Nephron progenitor cell (in vitro differentiated cells): ENCODE data around the gene ERO1A.

Experiments
- DNase-seq: peaks from one replicate; pipeline ENCODE4 v3.0.0; 2021
- H3K27ac Mint-ChIP-seq: 2 replicates; pipeline ENCODE4 v1.8.0; 2021; ENCODE audit warnings: mild to moderate bottlenecking, moderate library complexity, mixed read lengths
- H3K27me3 Mint-ChIP-seq: 2 replicates; pipeline ENCODE4 v1.8.0; 2021; ENCODE audit warnings: mild to moderate bottlenecking, low read depth, mixed read lengths; ENCODE audit not compliant: poor library complexity
- H3K36me3 Mint-ChIP-seq: 2 replicates; pipeline ENCODE4 v1.8.0; 2021; ENCODE audit warnings: low read depth, mixed read lengths
- H3K4me1 Mint-ChIP-seq: 2 replicates; pipeline ENCODE4 v1.8.0; 2021; ENCODE audit warnings: mixed read lengths
- H3K4me3 Mint-ChIP-seq: 2 replicates; pipeline ENCODE4 v1.8.0; 2021; ENCODE audit warnings: mild to moderate bottlenecking, moderate library complexity, mixed read lengths
- H3K9me3 Mint-ChIP-seq: 2 replicates; pipeline ENCODE4 v1.8.0; 2021; ENCODE audit warnings: mild to moderate bottlenecking, moderate library complexity, mixed read lengths
- CTCF ChIP-seq: fragments of 200-600 bp; sonication (generic); IDR thresholded peaks from 2 replicates; pipeline ENCODE4 v1.5.0; 2021; ENCODE audit warnings: antibody characterized with exemption

The ERO1A gene

DNA sequence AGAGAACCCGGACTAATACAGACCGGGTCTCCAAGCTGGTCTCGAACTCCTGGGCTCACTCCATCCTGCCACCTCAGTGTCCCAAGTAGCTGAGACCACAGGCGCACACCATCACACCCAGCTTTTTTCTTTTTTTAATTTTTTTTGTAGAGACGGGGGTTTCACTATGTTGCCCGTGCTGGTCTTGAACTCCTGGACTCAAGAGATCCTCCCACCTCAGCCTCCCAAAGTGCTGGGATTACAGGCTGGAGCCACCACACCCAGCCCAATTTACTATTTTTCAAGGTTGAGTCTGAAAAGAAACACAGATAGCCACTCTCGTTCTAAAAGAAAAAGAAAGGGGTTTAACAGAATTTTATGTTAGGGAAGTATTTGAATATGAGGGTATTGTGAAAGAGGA lies 1.8 kb downstream of the ERO1A start:
- DNase-seq, result no peak
- H3K4me3 Mint-ChIP-seq, result peak overlapping the region; percentile 71
- no peaks in the 10 kb centered on the region for H3K9me3 Mint-ChIP-seq
- no peak overlapping the region for H3K27ac Mint-ChIP-seq
- peaks cover 35% of the 10 kb centered on the region for H3K4me1 Mint-ChIP-seq
- no peak for TF ChIP-seq CTCF
- peaks cover 9% of the 10 kb centered on the region for H3K27me3 Mint-ChIP-seq
- H3K36me3 Mint-ChIP-seq, result no peaks in the 10 kb centered on the region

DNA sequence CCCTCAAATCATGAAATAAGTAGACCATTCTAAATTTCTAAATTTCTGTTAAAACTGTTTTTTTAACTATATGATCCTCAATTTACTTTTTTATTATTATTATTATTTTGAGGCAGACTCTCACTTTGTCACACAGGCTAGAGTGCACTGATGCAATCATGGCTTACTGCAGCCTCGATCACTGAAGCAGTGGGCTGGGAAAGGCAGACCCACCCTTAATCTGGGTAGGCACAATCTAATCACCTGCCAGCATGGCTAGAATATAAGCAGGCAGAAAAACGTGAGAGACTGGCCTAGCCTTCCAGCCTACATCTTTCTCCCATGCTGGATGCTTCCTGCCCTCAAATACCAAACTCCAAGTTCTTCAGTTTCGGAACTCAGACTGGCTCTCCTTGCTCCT lies 2.3 kb downstream of the ERO1A start:
- peak overlapping the region; percentile 71 for H3K4me3 Mint-ChIP-seq
- H3K27ac Mint-ChIP-seq, result no peak overlapping the region
- H3K36me3 Mint-ChIP-seq, result no peaks in the 10 kb centered on the region
- H3K9me3 Mint-ChIP-seq, result no peaks in the 10 kb centered on the region
- no peak for TF ChIP-seq CTCF
- peaks cover 35% of the 10 kb centered on the region for H3K4me1 Mint-ChIP-seq
- H3K27me3 Mint-ChIP-seq, result peaks cover 9% of the 10 kb centered on the region
- no peak for DNase-seq

DNA sequence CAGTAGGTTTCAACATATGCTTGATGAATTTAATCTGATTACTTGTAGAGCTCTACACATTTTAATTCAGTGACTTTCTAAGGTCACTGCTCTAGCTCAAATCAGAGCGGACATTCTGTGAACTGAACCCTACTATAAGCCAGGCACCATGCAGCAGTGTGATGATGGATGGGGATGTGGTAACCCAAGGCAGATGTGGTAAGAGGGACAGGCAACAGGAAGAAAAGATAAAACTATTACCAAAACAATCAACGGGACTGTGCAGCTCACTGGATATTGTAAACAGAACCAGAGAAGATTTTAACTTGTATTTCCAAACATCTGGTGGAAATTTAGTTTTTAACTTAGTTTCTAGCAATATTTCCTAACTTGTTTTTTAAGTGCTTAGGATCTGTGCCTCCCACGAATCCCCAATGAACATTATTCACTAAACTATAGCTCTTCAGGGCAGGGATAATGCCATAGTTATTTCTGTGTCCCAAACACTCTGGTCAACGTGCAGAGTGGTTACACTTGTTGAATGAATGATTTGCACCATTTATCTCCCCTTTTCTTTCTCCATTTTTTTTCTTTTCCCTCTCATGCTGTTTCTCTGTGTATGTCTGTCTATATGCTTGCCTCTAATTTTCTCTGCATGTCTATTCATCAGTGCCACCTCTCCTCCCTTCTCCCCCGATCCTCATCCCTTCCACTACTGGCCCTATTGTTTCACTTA lies 3.0 kb downstream of the ERO1A start:
- TF ChIP-seq CTCF, result no peak
- Mint-ChIP-seq H3K4me1 (peaks cover 35% of the 10 kb centered on the region), H3K27me3 (peaks cover 5% of the 10 kb centered on the region), H3K27ac (no peak overlapping the region), H3K36me3 (no peaks in the 10 kb centered on the region), H3K9me3 (no peaks in the 10 kb centered on the region), H3K4me3 (peak overlapping the region; percentile 37)
- no peak for DNase-seq

- peaks cover 5% of the 10 kb centered on the region for H3K27me3 Mint-ChIP-seq
- H3K9me3 Mint-ChIP-seq, result no peaks in the 10 kb centered on the region
- no peaks in the 10 kb centered on the region for H3K36me3 Mint-ChIP-seq
- no peak overlapping the region for H3K4me3 Mint-ChIP-seq
- no peak overlapping the region for H3K27ac Mint-ChIP-seq
- DNase-seq, result no peak
- no peak for TF ChIP-seq CTCF
- H3K4me1 Mint-ChIP-seq, result peaks cover 35% of the 10 kb centered on the region
These were observed 4.2 kb downstream of the ERO1A start for GRCh38 chr14:52690983-52691760.

DNA sequence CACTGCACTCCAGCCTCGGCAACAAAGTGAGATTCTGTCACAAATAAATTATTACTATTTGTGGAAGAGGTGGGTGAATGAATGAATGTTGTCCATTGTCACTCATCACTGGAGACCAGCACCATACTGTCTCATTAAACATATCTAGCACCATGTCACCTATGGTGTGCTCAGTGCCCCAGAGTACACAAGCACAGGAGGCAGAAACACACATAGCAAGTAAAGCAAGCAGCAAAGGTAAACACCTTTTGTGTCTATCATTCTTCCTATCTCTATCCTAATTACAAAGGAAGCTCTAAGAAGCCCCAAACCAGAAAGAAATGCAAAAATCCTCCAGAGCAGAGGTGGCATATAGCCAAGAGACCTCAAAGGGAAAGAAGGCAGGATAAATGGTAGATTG lies 9.2 kb downstream of the ERO1A start:
- Mint-ChIP-seq H3K27ac (no peak overlapping the region), H3K9me3 (no peaks in the 10 kb centered on the region)

More for the DNA sequence above, 9.2 kb downstream of the ERO1A start:
- Mint-ChIP-seq H3K4me1 (no peaks in the 10 kb centered on the region), H3K36me3 (peaks cover 5% of the 10 kb centered on the region), H3K27me3 (no peaks in the 10 kb centered on the region), H3K4me3 (no peak overlapping the region)
- TF ChIP-seq CTCF, result no peak
- DNase-seq, result no peak
